EL (cell line): ENCODE data around the gene LRRC17.

ENCODE experiments used
- DNase-seq: peaks from one replicate; pipeline ENCODE4 v3.0.0-alpha.2; 2016

Gene LRRC17

DNA sequence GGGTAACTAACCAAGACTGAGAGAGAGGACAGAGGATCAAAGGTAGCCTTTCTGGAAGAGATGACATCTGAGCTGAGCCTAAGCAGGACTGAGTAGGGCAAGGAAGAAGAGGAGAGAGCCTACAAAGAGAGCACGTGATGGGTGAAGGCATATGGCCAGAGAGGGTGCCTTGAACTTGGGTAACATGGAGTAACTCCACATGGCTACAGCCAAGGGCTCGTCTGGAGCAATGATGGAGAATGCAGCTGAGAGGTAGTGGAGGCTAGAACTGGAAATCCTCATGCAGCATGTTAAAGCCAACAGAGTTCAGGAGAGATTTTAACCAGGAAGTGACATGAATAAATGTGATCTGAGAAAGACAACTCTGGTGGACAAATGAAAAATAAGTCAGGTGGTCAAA is 77.8 kb downstream of the LRRC17 start:
- DNase-seq: no peak

DNA sequence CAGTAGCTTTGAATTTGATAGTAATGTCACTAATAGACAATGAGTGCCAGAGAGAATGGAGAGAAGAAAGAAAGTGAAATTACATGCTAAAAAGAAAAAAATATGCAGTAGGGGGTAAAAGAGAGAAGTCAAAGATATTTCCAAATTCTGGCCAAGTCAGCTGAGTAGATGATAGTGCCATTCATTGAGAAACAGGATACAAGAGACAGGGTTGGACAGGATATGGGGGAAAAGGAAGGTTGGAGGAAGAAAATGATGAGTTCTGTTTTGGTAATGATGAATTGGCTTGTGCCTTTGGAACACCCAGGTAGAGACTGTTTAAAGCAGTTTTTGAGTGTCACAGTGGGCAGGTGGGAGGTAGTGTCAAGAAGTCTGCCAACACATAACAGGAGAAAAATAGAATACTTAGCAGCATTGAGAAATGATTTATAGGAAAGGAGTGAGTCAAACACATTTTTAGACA is 78.3 kb downstream of the LRRC17 start:
- DNase-seq: no peak

DNA sequence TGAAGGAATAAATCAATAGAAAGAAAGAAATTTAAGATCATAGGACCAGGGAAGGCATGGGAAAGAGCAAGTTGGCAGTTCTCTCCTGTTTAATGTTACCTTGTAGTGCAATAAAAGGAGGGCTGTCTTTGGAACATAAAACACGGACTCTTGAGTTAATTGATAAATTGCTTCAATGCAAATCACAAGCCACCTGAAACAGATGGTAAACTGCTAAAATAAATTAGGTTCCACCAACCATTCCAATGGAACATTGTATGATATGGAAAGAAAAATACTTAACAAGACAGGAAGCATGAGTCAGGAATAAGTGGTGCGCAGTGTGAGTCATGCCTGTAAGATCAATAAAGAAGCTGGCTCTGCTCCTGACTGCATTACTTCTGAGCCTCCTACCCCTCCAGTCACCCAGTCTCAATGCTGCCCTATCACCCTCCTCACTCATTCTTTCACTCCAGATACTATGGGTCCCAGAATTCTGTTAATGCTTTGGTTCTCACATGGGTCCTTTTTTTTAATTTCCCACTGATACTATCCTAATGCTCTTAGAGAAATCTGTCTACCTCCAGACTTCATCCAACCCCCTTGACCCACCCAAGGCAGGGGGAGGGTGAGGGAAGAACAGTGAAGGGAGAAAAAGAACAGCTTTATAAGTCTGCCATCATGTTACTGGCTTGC is 78.9 kb downstream of the LRRC17 start:
- peak; percentile 96 for DNase-seq

DNA sequence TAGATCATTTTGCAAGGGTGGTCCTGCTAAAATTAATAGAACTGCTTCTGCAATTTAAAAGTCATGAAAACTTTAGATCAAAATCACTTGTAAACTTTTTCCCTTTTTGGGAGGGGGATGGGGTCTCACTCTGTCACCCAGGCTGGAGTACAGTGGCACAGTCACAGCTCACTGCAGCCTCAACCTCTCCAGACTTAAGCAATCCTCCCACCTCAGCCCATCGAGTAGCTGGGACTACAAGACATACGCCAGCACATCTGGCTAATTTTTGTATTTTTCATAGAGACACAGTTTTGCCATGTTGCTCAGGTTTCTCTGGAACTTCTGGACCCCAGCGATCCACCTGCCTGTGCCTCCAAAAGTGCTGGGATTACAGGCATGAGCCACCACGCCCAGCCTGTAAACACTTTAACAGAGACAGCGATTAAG is 79.7 kb downstream of the LRRC17 start:
- DNase-seq: no peak

DNA sequence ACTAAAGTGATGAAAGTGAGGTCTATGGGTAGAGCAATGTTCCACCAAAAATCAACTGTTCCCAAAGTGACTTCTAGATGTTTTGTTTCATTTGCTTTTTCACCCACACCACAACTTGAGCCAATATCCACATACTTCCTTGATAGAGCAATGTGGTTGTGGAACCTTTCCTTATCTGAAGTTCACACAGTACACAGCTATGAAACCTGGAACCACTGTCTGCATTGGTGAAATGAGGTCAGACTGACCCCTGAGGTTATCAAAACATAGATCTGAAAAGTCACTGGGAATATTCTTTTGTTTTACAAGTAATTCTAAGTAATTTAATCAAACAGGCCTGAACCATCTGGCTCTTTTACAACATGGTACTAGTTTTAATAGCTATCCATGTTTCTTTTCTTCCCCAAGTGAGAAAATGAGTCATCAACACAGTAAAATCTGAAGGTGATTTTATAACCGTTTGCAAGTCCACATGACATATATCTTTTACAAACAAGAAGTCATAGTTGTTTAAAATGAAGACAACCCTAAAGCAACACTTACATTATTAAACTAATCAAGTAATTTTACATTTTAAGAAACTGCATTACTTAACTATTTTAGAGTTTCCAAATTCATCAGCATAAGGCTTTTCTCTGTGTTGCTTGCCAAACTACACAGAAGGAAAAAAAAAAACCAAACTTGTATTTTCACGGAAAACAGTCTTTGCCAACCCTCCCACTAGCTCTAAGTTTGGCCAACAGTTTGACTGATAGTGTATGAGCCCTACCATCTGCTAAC is 80.3 kb downstream of the LRRC17 start:
- DNase-seq: peak; percentile 79

DNA sequence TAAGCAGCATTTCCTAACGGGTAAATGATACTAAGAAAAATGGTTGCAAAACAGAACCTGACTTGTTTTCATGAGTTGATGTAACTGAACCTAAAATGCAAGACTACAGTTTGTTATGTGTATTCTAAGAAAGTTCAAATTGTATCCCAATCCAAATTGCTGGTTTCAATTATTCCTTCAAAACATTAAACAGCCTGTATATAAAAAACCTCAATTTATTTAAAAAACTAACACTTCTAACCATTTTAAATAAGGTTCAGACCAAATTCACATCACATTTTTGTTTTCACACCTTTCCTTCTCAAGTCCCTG is 80.9 kb downstream of the LRRC17 start:
- no peak for DNase-seq

DNA sequence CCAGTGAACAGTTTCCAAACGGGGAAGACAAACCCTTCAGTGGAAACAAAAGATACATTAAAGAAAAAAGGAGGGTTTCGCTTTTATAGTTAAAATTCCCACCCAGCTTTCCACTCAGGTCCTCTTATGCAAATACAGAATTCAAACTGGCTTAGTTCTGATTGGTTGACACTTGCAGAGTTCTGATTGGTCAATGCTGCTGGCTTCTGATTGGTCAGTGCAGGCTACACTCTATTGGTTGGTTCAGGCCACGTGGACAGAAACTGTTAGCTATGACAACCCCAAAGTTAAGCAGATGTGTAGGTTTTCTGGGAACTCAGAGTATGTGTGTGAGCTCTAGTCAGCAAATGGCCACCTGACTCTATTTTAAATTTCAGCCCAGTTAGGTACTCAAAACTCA is 81.8 kb downstream of the LRRC17 start:
- no peak for DNase-seq
